Amygdala (tissue), 56 donors: ENCODE results near the gene DDX1.
"Not testable (repeated sequence)": the region's sequence is repeated elsewhere in the genome, so short reads cannot be mapped to it uniquely, and the experiment has no call there.

Experiments used
- DNase-seq, 56 donors: peaks; one replicate each; lab custom pipeline; 2025; lab: John Stamatoyannopoulos, UW

DDX1 gene

DNA sequence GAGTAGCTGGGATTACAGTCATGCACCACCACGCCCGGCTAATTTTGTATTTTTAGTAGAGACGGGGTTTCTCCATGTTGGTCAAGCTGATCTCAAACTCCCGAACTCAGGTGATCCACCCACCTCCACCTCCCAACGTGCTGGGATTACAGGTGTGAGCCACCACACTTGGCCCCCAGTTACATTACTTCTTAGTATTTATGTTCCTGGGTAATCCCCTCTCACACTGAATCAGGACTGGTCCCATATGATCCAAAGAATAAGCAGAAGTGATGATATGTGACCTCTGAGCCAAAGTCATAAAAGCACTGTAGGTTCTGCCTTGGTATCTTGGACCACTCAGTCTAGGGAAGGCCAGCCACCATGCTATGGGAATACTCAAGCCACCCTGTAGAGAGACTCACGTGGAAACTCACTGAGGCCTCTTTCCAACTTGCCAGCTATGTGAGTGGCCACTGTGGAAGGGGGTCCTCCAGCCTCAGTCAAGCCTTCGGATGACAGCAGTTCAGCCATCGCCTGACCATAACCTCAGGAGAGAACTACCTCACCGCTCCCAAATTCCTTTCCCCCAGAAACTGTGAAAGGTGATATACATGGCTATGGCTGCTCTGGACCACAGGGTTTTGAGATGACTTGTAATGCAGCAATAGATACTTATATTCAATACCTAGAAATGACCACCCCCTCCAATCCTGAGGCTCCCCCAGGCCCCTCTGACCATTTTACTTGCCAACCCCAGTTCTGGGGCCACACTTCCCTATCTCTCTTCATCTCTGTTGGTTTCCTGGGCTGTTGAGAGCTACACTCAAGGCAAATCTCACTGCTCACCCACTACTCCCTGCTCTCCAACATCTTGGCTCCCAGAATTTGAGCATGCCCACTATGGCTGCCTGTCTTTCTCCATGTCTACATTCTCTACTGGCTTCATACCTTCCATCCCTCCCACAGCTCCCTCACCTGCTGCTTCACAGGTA lies 80.5 kb downstream of the DDX1 start:
- DNase-seq = no peak

DNA sequence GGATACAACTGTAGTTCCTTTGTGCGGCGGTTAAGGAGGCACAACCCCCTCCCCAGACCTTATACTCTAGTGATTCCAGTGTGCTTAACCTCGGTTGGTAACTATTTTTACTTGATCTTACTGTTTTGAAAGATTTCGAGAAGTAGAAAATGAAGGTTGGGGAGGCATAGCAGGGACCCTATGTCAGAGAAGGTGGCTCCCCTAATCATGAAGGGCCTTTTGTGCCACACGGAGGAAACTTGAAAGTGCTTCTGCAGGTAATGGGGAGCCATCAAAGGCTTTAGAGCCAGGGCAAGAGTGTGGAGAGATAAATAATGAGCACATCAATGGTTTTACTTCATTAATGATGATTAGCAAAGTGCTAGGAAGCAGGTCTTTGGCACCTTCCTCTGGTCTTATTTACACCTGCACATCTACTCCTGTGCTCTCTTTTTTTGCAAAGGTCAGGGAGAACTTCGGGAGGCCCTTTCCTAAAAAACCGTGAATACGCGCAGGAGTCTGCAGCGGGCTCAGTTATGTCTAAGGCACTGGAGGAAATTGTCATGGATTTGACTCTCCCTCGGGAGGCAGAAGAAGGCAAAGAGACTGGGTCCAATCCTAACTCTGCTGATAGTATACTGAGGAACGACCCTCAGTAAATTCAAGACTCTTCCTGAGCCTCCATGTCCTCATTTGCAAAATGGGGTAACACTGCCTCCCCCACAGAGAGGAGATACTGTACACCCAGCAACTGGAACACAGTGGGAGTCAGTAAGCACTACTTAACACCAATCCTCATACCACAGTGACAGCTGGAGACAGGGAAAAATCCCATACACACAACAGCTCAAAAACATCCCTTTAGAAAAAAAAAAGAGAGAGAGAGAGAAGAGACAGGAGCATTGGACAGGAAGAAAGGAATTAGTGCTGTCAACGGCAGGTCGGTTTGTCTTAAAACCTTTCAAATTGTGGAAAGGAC lies 81.6 kb downstream of the DDX1 start:
- no peak for DNase-seq

DNA sequence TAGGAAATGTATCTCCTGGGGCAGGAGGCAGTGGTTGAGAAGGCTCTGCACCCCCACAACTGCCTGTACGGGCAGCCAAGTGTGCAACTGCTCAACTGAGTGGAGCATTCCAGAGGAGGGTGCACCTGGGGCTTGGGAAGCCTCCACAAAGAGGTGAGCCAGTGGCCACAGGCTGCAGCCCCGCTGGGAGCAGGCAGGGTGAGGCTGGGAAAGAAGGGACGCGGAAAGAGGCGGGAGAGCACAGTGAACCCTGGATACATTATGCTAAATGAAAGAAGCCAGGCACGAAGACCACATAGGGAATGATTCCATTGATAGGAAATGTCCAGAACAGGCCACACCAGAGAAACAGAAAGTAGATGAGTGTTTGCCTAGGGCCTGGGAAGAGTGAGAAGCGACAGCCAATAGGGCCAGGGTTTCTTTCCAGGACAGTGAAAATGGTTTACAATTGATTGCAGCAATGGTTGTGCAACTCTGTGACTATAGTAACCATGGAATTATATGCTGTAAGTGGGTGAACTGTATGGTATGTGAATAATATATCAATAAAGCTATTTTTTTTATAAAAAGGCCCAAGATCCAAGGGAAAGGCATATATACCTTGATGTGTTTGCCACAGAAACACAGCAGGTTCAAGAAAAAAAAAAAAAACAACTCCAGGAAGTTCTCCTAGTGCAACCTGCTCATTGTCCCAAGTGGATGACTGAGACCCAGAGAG lies 82.4 kb downstream of the DDX1 start:
- DNase-seq = no peak

DNA sequence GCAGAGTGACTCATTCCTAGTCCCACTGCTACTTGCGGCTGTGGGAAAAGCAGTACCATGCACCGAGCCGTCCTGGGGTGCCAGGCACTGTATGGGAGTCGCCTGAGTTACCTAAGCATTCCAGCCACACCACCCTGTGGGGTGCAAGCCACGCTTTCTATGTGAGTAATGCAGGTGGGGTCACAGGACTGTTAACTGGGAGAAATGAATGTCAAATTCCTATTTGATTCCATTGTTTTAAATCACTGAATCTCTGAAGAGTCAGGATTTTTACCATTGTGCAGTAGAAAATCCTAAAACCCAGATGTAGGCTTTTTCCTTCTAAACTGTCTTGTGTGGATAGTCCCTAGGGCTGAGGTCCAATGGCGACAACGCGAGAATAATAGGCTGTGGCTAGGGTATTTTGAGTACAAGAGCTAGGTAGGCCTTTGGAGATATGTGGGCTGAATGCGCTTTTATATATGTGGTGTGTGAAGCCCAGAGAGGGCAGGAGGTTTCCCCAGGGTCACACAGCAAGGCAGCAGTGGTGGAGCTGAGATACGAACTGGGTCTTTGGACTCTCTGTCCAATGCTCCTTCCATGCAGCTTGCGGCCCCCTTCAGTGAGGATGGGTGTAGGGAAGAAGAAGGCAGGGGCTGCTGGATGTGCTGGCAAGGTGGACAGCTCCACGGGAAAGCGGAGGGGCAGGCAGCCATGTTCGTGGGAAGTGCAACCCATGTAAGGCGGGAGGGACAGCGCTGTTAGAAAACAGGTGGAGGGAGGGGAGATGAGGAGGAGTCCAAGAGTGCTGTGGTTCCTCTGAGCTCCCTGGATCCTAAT lies 83.2 kb downstream of the DDX1 start:
- DNase-seq = no peak

DNA sequence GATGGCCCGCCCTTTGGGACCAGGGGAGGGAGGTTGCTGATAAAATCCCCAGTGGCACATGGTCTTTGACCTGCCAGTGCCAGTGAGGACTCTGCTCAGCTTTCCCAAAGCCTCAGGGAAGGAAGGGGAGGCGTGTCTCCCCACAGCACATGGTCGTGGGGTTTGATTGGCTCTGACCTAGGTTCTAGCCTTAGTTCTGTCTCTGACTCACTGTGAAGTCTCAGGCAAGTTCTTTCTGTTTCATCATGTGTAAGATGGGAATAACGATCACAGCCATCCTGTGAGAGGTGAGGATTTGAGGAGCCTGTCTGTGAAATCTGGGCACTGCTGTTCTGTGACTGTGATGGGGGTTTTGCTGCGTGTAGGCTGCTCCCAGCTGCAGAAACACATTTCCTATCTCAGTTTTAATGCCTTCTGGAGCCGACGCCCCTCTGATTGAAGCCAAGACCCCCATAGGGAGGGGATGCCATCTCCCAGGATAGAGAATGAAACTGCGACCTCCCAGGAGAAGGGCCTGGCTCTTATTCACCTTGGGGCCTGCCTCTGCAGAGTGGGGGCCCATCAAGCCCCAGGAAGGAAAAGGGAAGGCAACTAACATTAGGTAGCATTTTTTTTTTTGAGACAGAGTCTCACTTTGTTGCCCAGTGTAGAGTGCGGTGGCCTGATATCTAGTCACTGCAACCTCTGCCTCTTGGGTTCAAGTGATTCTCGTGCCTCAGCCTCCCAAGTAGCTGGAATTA lies 84.0 kb downstream of the DDX1 start:
- DNase-seq = no peak

DNA sequence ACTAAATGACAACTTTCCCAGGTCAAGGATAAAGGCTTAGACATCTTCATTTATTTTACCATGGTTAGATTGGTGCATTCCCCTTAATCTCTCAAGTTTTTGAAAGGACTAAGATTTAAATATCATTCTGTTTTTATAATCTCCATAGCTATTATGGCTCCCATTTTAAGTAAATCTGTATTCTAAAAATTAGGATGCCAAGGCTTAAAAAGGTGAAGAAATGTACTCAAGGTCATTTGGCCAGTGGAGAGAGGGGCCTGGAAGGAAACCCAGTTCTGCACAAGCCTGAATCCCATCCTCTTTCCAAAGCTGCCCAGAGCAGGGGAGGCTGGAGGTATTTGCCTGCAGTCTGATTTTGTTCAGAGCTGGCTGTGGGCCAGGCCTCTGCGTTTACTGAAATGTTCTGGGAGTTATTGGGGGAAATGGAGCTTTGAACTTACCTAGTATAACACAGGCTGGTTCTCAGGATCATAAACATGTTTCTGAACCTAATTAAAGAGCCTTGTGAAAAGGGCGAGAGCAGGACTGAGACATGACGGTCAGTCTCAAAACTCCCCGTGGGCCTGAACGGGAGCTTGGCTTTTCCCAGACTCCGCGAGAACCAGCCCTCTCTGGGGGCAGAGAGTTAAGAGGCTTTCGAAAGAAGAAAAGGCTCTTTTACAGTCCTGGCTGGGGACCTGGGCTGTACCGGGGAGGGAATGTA lies 85.6 kb downstream of the DDX1 start:
- DNase-seq = peak in 1 of 56 donors; percentile 3

DNA sequence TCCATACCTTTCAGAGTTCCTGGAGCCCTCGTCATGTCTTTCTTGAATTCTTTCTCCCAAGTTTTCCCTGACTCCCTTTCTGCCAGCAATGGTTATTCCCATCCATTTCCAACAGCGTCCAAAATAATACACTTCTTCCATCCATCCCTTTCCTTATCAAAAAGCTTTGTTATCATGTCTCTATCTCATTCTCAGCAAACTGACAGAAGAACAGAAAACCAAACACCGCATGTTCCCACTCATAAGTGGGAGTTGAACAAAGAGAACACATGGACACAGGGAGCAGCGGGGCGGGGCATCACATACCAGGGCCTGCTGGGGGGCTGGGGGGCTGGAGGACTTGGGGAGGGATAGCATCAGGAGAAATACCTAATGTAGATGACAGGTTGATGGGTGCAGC lies 86.7 kb downstream of the DDX1 start:
- no peak for DNase-seq

DNA sequence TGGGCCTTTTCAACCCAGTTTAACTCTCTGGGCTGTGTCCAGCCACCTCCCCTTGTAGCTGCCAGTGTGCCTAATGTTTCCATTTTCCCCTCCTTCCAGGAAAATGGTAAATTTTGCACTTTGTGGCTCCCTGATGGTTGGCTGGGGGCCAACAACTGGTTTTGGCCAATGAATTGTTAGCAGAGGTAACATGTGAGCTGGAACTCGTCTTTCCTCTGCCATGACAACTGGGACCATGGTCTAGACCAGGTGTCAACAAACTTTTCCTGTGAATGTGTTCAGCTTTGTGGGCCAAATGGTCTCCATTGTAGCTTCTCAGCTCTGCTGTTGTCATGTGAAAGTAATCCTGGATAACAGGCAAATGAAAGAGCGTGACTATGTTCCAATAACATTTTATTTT lies 87.2 kb downstream of the DDX1 start:
- DNase-seq = no peak

DNA sequence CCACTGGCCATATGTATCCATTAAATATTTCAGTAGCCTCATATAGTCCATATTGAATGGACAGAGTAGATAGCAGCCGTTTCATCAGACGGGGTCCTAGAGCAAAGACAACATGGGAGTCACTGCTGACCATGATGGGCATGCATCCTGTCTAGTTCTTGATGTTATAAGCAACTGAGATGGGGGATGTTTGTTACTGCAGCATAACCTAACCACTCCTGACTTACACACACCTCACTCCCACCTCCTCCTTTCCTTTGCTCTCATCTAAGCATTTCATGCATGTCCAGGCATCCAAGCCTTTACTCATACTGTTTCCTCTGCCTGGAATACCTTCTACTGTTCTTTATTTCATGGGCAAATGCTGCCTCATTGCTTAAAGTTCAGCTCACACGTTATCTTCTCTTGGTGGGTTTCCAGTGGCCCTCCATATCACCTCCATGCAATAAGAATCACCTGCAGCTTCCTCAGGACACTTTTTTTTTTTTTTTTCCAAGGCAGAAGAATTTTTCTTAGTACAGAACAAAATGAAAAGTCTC lies 87.8 kb downstream of the DDX1 start:
- DNase-seq = no peak

DNA sequence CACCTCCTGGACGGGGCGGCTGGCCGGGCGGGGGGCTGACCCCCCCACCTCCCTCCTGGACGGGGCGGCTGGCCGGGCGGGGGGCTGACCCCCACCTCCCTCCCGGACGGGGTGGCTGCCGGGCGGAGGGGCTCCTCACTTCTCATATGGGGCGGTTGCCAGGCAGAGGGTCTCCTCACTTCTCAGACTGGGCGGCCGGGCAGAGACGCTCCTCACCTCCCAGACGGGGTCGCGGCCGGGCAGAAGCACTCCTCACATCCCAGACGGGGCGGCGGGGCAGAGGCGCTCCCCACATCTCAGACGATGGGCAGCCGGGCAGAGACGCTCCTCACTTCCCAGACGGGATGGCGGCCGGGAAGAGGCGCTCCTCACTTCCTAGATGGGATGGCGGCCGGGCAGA lies 88.5 kb downstream of the DDX1 start:
- not testable (repeated sequence) for DNase-seq
